DMS114 treated with DMSO at 0.1 percent for 48 hours (cell line): ENCODE data around the gene NOP56.
"Not testable (repeated sequence)": the region's sequence is repeated elsewhere in the genome, so short reads cannot be mapped to it uniquely, and the experiment has no call there.

Source experiments
- DNase-seq: peaks from one replicate; lab custom pipeline; 2025; ENCODE audit not compliant: unreplicated experiment; lab: John Stamatoyannopoulos, UW

Gene NOP56

GRCh38 chr20:2684817-2685216 is 32.4 kb downstream of the NOP56 start:
- DNase-seq: not testable (repeated sequence)

GRCh38 chr20:2687514-2687913 is 35.1 kb downstream of the NOP56 start:
- no peak for DNase-seq

- DNase-seq: no peak
Observed at GRCh38 chr20:2688041-2688591, 35.7 kb downstream of the NOP56 start.

- DNase-seq: no peak
Observed at GRCh38 chr20:2690213-2690612, 37.8 kb downstream of the NOP56 start.

- no peak for DNase-seq
Observed at GRCh38 chr20:2690718-2691117, 38.3 kb downstream of the NOP56 start.

GRCh38 chr20:2691127-2691526 is 38.7 kb downstream of the NOP56 start:
- no peak for DNase-seq

- no peak for DNase-seq
Observed at GRCh38 chr20:2691663-2692035, 39.2 kb downstream of the NOP56 start.

- no peak for DNase-seq
Observed at GRCh38 chr20:2692036-2692885, 39.8 kb downstream of the NOP56 start, which contains the start of gene EBF4. Gene EBF4, plus strand, starts transcription at chr20:2692780. Its CDS starts 866 bp downstream, at chr20:2693646.

- no peak for DNase-seq
Observed at GRCh38 chr20:2692886-2693285, 40.5 kb downstream of the NOP56 start.

GRCh38 chr20:2693286-2694007 is 41.0 kb downstream of the NOP56 start:
- DNase-seq: no peak

- peak; percentile 24 for DNase-seq
Observed at GRCh38 chr20:2694008-2694471, 41.6 kb downstream of the NOP56 start.

- no peak for DNase-seq
Observed at GRCh38 chr20:2694519-2694918, 42.1 kb downstream of the NOP56 start.

- no peak for DNase-seq
Observed at GRCh38 chr20:2695206-2695983, 43.0 kb downstream of the NOP56 start.

- not testable (repeated sequence) for DNase-seq
Observed at GRCh38 chr20:2695984-2696525, 43.6 kb downstream of the NOP56 start.

- DNase-seq: no peak
Observed at GRCh38 chr20:2696646-2697045, 44.2 kb downstream of the NOP56 start.

- no peak for DNase-seq
Observed at GRCh38 chr20:2697768-2698167, 45.3 kb downstream of the NOP56 start.

GRCh38 chr20:2698186-2698817 is 45.9 kb downstream of the NOP56 start:
- DNase-seq: no peak

- DNase-seq: no peak
Observed at GRCh38 chr20:2698912-2699311, 46.5 kb downstream of the NOP56 start.

- no peak for DNase-seq
Observed at GRCh38 chr20:2699775-2700413, 47.5 kb downstream of the NOP56 start.
